GM19463 (cell line): ENCODE results near the gene CYP1B1.

Source experiments
- ATAC-seq: cut with Tn5 transposase; IDR thresholded peaks from one replicate; pipeline ENCODE4 v1.9.1; 2021; ENCODE audit warnings: mild to moderate bottlenecking, moderate library complexity; ENCODE audit not compliant: unreplicated experiment

Gene CYP1B1

GRCh38 chr2:38076710-38077430 lies 919 bp upstream of the CYP1B1 start:
- peak; percentile 61 for ATAC-seq

GRCh38 chr2:38076152-38076709 lies 280 bp upstream of the CYP1B1 start:
- ATAC-seq, result peak; percentile 35

- no peak for ATAC-seq
These were observed 1.0 kb downstream of the CYP1B1 start for GRCh38 chr2:38074764-38075506.

- ATAC-seq, result no peak
These were observed 1.7 kb downstream of the CYP1B1 start for GRCh38 chr2:38074058-38074763.

- ATAC-seq, result no peak
These were observed 2.5 kb downstream of the CYP1B1 start for GRCh38 chr2:38073211-38074057.

- no peak for ATAC-seq
These were observed 5.5 kb downstream of the CYP1B1 start for GRCh38 chr2:38070438-38070837.

- ATAC-seq, result no peak
These were observed 7.7 kb downstream of the CYP1B1 start for GRCh38 chr2:38068234-38068633.

GRCh38 chr2:38066421-38067115 lies 9.4 kb downstream of the CYP1B1 start:
- no peak for ATAC-seq

GRCh38 chr2:38065502-38066135 lies 10.3 kb downstream of the CYP1B1 start:
- ATAC-seq, result no peak

- ATAC-seq, result no peak
These were observed 11.0 kb downstream of the CYP1B1 start for GRCh38 chr2:38064801-38065501.

GRCh38 chr2:38060236-38061018 lies 15.5 kb downstream of the CYP1B1 start:
- no peak for ATAC-seq

- ATAC-seq, result no peak
These were observed 18.1 kb downstream of the CYP1B1 start for GRCh38 chr2:38057651-38058410.

GRCh38 chr2:38056216-38056615 lies 19.7 kb downstream of the CYP1B1 start:
- no peak for ATAC-seq

GRCh38 chr2:38045811-38046210 lies 30.1 kb downstream of the CYP1B1 start:
- no peak for ATAC-seq

- ATAC-seq, result no peak
These were observed 36.6 kb downstream of the CYP1B1 start for GRCh38 chr2:38039121-38039910.

- ATAC-seq, result no peak
These were observed 37.3 kb downstream of the CYP1B1 start for GRCh38 chr2:38038682-38039081.
